Right lobe of liver (tissue), 6 donors: ENCODE results near the gene CD59. TPM values are rescaled to one million over a fixed set of nuclear protein-coding genes. Genes with fewer than 3 reads are reported as not detected.

Experiments
- ATAC-seq, 4 donors: fragments of 200-7000 bp; cut with Tn5 transposase; one replicate each; pipeline ENCODE4 v1.9.1; 2020; ENCODE audit warnings: mild to moderate bottlenecking in 4 of 4, moderate library complexity in 4 of 4
- DNase-seq, 3 donors: peaks; one replicate each; pipeline ENCODE4 v3.0.0-alpha.2; 2020
- H3K27ac ChIP-seq, 3 donors: fragments of 200-600 bp; one replicate each; pipeline ENCODE4 v1.8.0; 2022
- H3K27me3 ChIP-seq, 2 donors: fragments of 200-600 bp; one replicate each; pipeline ENCODE4 v1.8.0; 2022
- H3K36me3 ChIP-seq, 4 donors: fragments of 200-600 bp; sonication (generic) in 1 of 4; one replicate each; pipeline versions ENCODE4 v1.5.1 to v1.8.0; 2017 to 2022; ENCODE audit warnings: control low read depth in 1 of 4
- H3K4me1 ChIP-seq, 4 donors: fragments of 200-600 bp; sonication (generic) in 1 of 4; one replicate each; pipeline versions ENCODE4 v1.5.1 to v1.8.0; 2017 to 2022; ENCODE audit warnings: control low read depth in 1 of 4
- H3K4me3 ChIP-seq, 3 donors: fragments of 200-600 bp; one replicate each; pipeline ENCODE4 v1.8.0; 2022
- H3K9me3 ChIP-seq, 4 donors: fragments of 200-600 bp; sonication (generic) in 1 of 4; one replicate each; pipeline versions ENCODE4 v1.5.1 to v1.8.0; 2017 to 2022; ENCODE audit warnings: control low read depth in 1 of 4
- CTCF ChIP-seq, 4 donors: fragments of 200-600 bp in 3 of 4; fragments of 450-650 bp in 1 of 4; IDR thresholded peaks; one replicate each; pipeline versions ENCODE4 v1.5.1 to v1.8.0; 2016 to 2022; ENCODE audit warnings: antibody characterized with exemption in 4 of 4, mild to moderate bottlenecking in 2 of 4
- POLR2A ChIP-seq: fragments of 450-650 bp; IDR thresholded peaks from one replicate; pipeline ENCODE4 v1.6.1; 2017; ENCODE audit warnings: antibody characterized with exemption, mild to moderate bottlenecking
- WGBS: methylation state at CpG from one replicate; pipeline ENCODE4 v1.1.6; 2018; ENCODE audit warnings: low coverage, low lambda C conversion rate; ENCODE audit not compliant: insufficient coverage; ENCODE audit errors: missing lambda C conversion rate; 5-methylcytosine and 5-hydroxymethylcytosine counted together
- intact Hi-C, 2 donors: fragments of 100-400 bp; cut with DNase I; formaldehyde crosslinking; loops; one replicate each; pipeline versions ENCODE4 v1.11.2 to v1.14.1; 2022
- total RNA-seq, 6 experiments: library from RNA; depleted of rRNA in 2 of 6; stranded (reverse); fragments of >200 nt in 2 of 6; fragmentation: NEBNext Ultra II Directional in 3 of 6; extraction: Animal tissue kit (Norgen Biotek cat#: 25700) in 3 of 6; gene quantifications; one replicate each; pipeline versions ENCODE4 v1.1.0 to v1.2.4, GENCODE V29; 2016 to 2023
- donor health status: DM: no; HTN: yes; CAD: no.
- donor health status: DM: no; HTN: no; CAD: no.
- donor health status: DM: no; HTN: no; CAD: no.
- donor health status: DM: no; HTN: yes; CAD: no.
- donor health status: DM: no; HTN: yes; CAD: no.

Gene CD59
- total RNA-seq, 6 experiments from 2014 or later: 145 to 314 (median 197) TPM

- no peak for DNase-seq
These were observed 62.0 kb downstream of the CD59 start for GRCh38 chr11:33674035-33674814.

GRCh38 chr11:33672273-33672672, 64.0 kb downstream of the CD59 start:
- DNase-seq: no peak
- 75% methylated on average over 2 of the region's 4 CpGs for WGBS
- intact Hi-C loops: no loop called here
- no peak for TF ChIP-seq POLR2A
- no peak for TF ChIP-seq CTCF (IDR thresholded peaks at IDR 0.05)
- H3K36me3 ChIP-seq: no peaks in the 10 kb centered on the region
- H3K9me3 ChIP-seq: no peaks in the 10 kb centered on the region
- no peak overlapping the region for H3K4me3 ChIP-seq
- ATAC-seq: no peak
- no peaks in the 10 kb centered on the region for H3K4me1 ChIP-seq
- no peaks in the 10 kb centered on the region for H3K27me3 ChIP-seq
- no peak overlapping the region for H3K27ac ChIP-seq

More at GRCh38 chr11:33674035-33674814, 62.0 kb downstream of the CD59 start:
- no peaks in the 10 kb centered on the region for H3K27me3 ChIP-seq
- H3K9me3 ChIP-seq: no peaks in the 10 kb centered on the region
- no peak for ATAC-seq
- H3K4me3 ChIP-seq: no peak overlapping the region
- H3K4me1 ChIP-seq: no peaks in the 10 kb centered on the region
- intact Hi-C loops: no loop called here
- TF ChIP-seq CTCF (IDR thresholded peaks at IDR 0.05) (no peak), POLR2A (no peak)
- WGBS: 80% methylated on average over 1 of the region's 3 CpGs
- no peak overlapping the region for H3K27ac ChIP-seq
- H3K36me3 ChIP-seq: no peaks in the 10 kb centered on the region

- Histone ChIP-seq H3K9me3 (no peaks in the 10 kb centered on the region), H3K4me1 (no peaks in the 10 kb centered on the region), H3K27ac (no peak overlapping the region), H3K4me3 (no peak overlapping the region), H3K27me3 (no peaks in the 10 kb centered on the region), H3K36me3 (no peaks in the 10 kb centered on the region)
- intact Hi-C loops: no loop called here
- TF ChIP-seq POLR2A (no peak), CTCF (IDR thresholded peaks at IDR 0.05) (no peak)
- DNase-seq (no peak), ATAC-seq (no peak)
- WGBS: 47% methylated on average over 5 of the region's 5 CpGs
These were observed 65.8 kb downstream of the CD59 start for GRCh38 chr11:33670250-33671011.

GRCh38 chr11:33669598-33670249, 66.5 kb downstream of the CD59 start:
- Histone ChIP-seq H3K27ac (no peak overlapping the region), H3K4me3 (no peak overlapping the region), H3K4me1 (no peaks in the 10 kb centered on the region), H3K36me3 (no peaks in the 10 kb centered on the region), H3K27me3 (no peaks in the 10 kb centered on the region), H3K9me3 (no peaks in the 10 kb centered on the region)
- intact Hi-C loops: no loop called here
- no peak for DNase-seq
- ATAC-seq: no peak
- TF ChIP-seq CTCF (IDR thresholded peaks at IDR 0.05) (no peak), POLR2A (no peak)
- 65% methylated on average over 5 of the region's 5 CpGs for WGBS
